ENCODE results near the gene CD151.

CD151 gene

GRCh38 chr11:843818-844692 lies 11.3 kb downstream of the CD151 start:
- no peak for DNase-seq

- DNase-seq: no peak
Observed at GRCh38 chr11:844693-845644, 12.2 kb downstream of the CD151 start.

GRCh38 chr11:845872-846495 lies 13.2 kb downstream of the CD151 start:
- DNase-seq: no peak

GRCh38 chr11:846496-847098 lies 13.8 kb downstream of the CD151 start:
- DNase-seq: no peak

- DNase-seq: no peak
Observed at GRCh38 chr11:847876-848275, 15.1 kb downstream of the CD151 start.

- peak; percentile 76 for DNase-seq
Observed at GRCh38 chr11:848380-848931, 15.7 kb downstream of the CD151 start.

- DNase-seq: no peak
Observed at GRCh38 chr11:849104-849824, 16.5 kb downstream of the CD151 start.

GRCh38 chr11:849951-850774 lies 17.4 kb downstream of the CD151 start:
- no peak for DNase-seq

- no peak for DNase-seq
Observed at GRCh38 chr11:850775-851763, 18.3 kb downstream of the CD151 start.

- DNase-seq: no peak
Observed at GRCh38 chr11:852762-853161, 20.0 kb downstream of the CD151 start.

- no peak for DNase-seq
Observed at GRCh38 chr11:853682-854448, 21.1 kb downstream of the CD151 start.

- no peak for DNase-seq
Observed at GRCh38 chr11:854601-855329, 22.0 kb downstream of the CD151 start.

GRCh38 chr11:855330-855674 lies 22.6 kb downstream of the CD151 start:
- DNase-seq: no peak

GRCh38 chr11:855796-856195 lies 23.0 kb downstream of the CD151 start:
- DNase-seq: no peak

GRCh38 chr11:856397-856796 lies 23.6 kb downstream of the CD151 start:
- no peak for DNase-seq

- DNase-seq: no peak
Observed at GRCh38 chr11:858053-858761, 25.5 kb downstream of the CD151 start.

- DNase-seq: no peak
Observed at GRCh38 chr11:858762-859339, 26.1 kb downstream of the CD151 start.

Measured in activated CD4-positive, alpha-beta T cell treated with anti-CD3 and anti-CD28 coated beads for 48 hours (primary cell).